ENCODE measurements around the gene CEP112.

CEP112 gene

GRCh38 chr17:66228887-66229782 lies 37.2 kb upstream of the CEP112 start, which contains the start of gene APOH:
Gene APOH (minus strand): TSS chr17:66229415. CDS start chr17:66229379, 36 bp downstream.
- H2AFZ ChIP-seq (ENCODE audit: low read depth): no peak within 1 kb of the TSS
- no peak within 1 kb of the TSS for H3K27ac ChIP-seq
- no peak for TF ChIP-seq CTCF (conservative IDR thresholded peaks at IDR 0.05; ENCODE audit: low read depth, low read length)

GRCh38 chr17:66227212-66228045 lies 35.5 kb upstream of the CEP112 start:
- H3K27ac ChIP-seq: no peak overlapping the region
- no peak overlapping the region for H2AFZ ChIP-seq (ENCODE audit: low read depth)
- H3K36me3 ChIP-seq (ENCODE audit: insufficient read depth): no peaks in the 10 kb centered on the region
- H4K20me1 ChIP-seq (ENCODE audit: insufficient read depth): no peaks in the 10 kb centered on the region
- H3K9ac ChIP-seq: no peak overlapping the region
- no peak for TF ChIP-seq CTCF (conservative IDR thresholded peaks at IDR 0.05; ENCODE audit: low read depth, low read length)
- H3K4me2 ChIP-seq: no peak overlapping the region
- no peaks in the 10 kb centered on the region for H3K79me2 ChIP-seq (ENCODE audit: insufficient read depth, low read depth)
- no peak overlapping the region for H3K4me3 ChIP-seq (IDR thresholded peaks at IDR 0.05; ENCODE audit: insufficient read depth, low read depth, low read length)
- no peaks in the 10 kb centered on the region for H3K4me1 ChIP-seq (ENCODE audit: low read depth, poor library complexity, severe bottlenecking)
- no peaks in the 10 kb centered on the region for H3K27me3 ChIP-seq (ENCODE audit: insufficient read depth, low read depth)

More at GRCh38 chr17:66228887-66229782, 37.2 kb upstream of the CEP112 start, which contains the start of gene APOH:
- Histone ChIP-seq H3K27me3 (ENCODE audit: insufficient read depth, low read depth) (no peaks in the 10 kb centered on the region), H3K36me3 (ENCODE audit: insufficient read depth) (no peaks in the 10 kb centered on the region), H4K20me1 (ENCODE audit: insufficient read depth) (no peaks in the 10 kb centered on the region), H3K79me2 (ENCODE audit: insufficient read depth, low read depth) (no peaks in the 10 kb centered on the region), H3K4me2 (no peak within 1 kb of the TSS), H3K4me3 (IDR thresholded peaks at IDR 0.05; ENCODE audit: insufficient read depth, low read depth, low read length) (no peak within 1 kb of the TSS), H3K4me1 (ENCODE audit: low read depth, poor library complexity, severe bottlenecking) (no peaks in the 10 kb centered on the region), H3K9ac (no peak within 1 kb of the TSS)

GRCh38 chr17:66222798-66223350 lies 30.9 kb upstream of the CEP112 start:
- H3K9ac ChIP-seq: no peak overlapping the region
- no peaks in the 10 kb centered on the region for H3K36me3 ChIP-seq (ENCODE audit: insufficient read depth)
- H3K4me2 ChIP-seq: no peak overlapping the region
- H3K27ac ChIP-seq: no peak overlapping the region
- TF ChIP-seq CTCF (conservative IDR thresholded peaks at IDR 0.05; ENCODE audit: low read depth, low read length): no peak
- no peak overlapping the region for H3K4me3 ChIP-seq (IDR thresholded peaks at IDR 0.05; ENCODE audit: insufficient read depth, low read depth, low read length)
- no peaks in the 10 kb centered on the region for H3K79me2 ChIP-seq (ENCODE audit: insufficient read depth, low read depth)
- no peak overlapping the region for H2AFZ ChIP-seq (ENCODE audit: low read depth)
- H3K27me3 ChIP-seq (ENCODE audit: insufficient read depth, low read depth): no peaks in the 10 kb centered on the region
- H3K4me1 ChIP-seq (ENCODE audit: low read depth, poor library complexity, severe bottlenecking): no peaks in the 10 kb centered on the region
- no peaks in the 10 kb centered on the region for H4K20me1 ChIP-seq (ENCODE audit: insufficient read depth)

- no peaks in the 10 kb centered on the region for H3K27me3 ChIP-seq (ENCODE audit: insufficient read depth, low read depth)
- no peak for TF ChIP-seq CTCF (conservative IDR thresholded peaks at IDR 0.05; ENCODE audit: low read depth, low read length)
- H4K20me1 ChIP-seq (ENCODE audit: insufficient read depth): no peaks in the 10 kb centered on the region
- no peak overlapping the region for H3K27ac ChIP-seq
- no peaks in the 10 kb centered on the region for H3K79me2 ChIP-seq (ENCODE audit: insufficient read depth, low read depth)
- H3K4me2 ChIP-seq: no peak overlapping the region
- H3K36me3 ChIP-seq (ENCODE audit: insufficient read depth): no peaks in the 10 kb centered on the region
- no peak overlapping the region for H3K4me3 ChIP-seq (IDR thresholded peaks at IDR 0.05; ENCODE audit: insufficient read depth, low read depth, low read length)
- H2AFZ ChIP-seq (ENCODE audit: low read depth): no peak overlapping the region
- H3K9ac ChIP-seq: no peak overlapping the region
- no peaks in the 10 kb centered on the region for H3K4me1 ChIP-seq (ENCODE audit: low read depth, poor library complexity, severe bottlenecking)
Observed at GRCh38 chr17:66221755-66222530, 30.0 kb upstream of the CEP112 start.
